DND-41 (cell line): Measurements from ENCODE around the gene TAP1.

ENCODE experiments used
- CTCF ChIP-seq: IDR thresholded peaks from 2 replicates; pipeline ENCODE4 v1.5.1; 2012; ENCODE audit warnings: borderline replicate concordance, low read length, moderate library complexity, mild to moderate bottlenecking; ENCODE audit not compliant: poor library complexity, severe bottlenecking; ENCODE audit errors: extremely low read depth
- EZH2 ChIP-seq: IDR thresholded peaks from 3 replicates; pipeline ENCODE4 v1.6.1; 2012; ENCODE audit warnings: borderline replicate concordance, low read depth, mild to moderate bottlenecking, moderate library complexity, low read length, inconsistent platforms; ENCODE audit not compliant: severe bottlenecking

- TF ChIP-seq CTCF: no peak
- no peak for TF ChIP-seq EZH2
These were observed 35.1 kb upstream of the TAP1 start for GRCh38 chr6:32888576-32888975.
